IPS-11a (cell line): ENCODE measurements around the gene EXOC6B.

ENCODE experiments used
- H3K4me3 ChIP-seq: one replicate; pipeline ENCODE4 v1.5.1; 2013; ENCODE audit warnings: low read depth, low read length, control low read depth

EXOC6B gene

DNA sequence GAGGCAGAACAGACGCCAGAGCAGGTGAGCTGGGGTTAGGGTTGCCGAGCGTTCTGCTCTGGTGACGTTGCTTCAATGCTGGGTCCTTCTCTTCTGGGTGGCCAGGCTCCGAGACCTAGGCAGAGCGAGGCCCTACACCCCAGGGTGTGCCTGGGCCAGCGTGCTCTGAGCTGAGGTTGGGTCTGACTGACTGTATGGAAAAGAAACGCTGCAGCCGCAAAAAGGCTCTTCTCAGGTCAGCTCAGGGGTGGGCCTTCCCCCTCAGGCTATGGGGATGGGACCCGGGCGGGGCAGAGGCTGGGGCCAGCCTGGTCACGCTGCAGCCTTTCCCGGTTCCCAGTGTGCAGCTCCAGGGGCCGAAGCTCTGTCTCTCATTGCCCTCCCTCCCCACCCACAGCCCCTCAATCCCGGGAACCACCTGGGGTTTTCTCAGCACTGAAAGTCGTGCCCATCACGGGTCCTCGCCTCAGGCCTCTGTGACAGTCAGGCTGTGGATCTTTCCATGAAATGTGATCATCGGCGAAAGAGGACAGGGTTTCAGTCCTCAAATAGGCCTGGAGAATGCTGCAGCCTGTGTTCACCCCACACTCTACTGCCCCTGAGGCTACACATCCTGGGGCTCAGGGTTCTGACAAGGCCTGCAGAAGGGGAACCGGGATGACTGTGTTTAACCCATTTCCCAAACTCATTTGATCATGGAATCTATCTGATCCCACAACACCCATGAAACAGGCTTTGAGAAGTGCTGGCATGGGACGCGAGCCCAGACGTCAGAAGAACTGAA lies 697.6 kb downstream of the EXOC6B start:
- no peak overlapping the region for H3K4me3 ChIP-seq

DNA sequence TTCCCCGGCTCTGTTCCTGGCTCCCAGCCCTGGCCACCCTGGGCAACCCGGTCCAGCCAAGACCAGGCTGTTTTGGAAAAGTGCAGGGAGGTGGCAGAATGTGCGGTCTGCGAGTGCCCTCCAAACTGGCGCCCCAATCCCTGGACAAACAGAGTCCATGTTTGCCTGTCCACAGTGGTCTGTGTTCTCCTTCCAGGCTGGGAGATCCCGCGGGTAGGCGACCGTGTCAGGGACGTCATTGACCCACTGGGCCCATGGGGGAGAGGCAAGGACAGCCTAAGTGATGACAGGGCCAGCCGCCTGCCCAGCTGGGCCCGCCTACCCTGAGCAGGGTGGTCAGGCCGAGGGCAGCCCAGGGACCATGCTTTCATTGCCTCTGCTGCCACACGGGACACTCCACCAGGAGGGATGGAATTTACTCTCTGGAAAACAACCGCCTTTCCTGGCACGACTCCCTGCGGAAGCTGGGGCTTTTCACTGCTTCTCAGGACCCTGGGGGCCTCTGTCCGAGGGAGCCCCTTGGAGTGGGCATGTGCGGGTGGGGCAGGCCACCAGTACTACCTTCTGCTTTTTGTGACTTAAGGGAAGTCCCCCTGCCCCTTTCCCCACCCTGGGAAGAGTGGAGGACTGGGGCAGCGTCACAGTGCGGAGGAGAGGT lies 698.3 kb downstream of the EXOC6B start:
- no peak overlapping the region for H3K4me3 ChIP-seq

DNA sequence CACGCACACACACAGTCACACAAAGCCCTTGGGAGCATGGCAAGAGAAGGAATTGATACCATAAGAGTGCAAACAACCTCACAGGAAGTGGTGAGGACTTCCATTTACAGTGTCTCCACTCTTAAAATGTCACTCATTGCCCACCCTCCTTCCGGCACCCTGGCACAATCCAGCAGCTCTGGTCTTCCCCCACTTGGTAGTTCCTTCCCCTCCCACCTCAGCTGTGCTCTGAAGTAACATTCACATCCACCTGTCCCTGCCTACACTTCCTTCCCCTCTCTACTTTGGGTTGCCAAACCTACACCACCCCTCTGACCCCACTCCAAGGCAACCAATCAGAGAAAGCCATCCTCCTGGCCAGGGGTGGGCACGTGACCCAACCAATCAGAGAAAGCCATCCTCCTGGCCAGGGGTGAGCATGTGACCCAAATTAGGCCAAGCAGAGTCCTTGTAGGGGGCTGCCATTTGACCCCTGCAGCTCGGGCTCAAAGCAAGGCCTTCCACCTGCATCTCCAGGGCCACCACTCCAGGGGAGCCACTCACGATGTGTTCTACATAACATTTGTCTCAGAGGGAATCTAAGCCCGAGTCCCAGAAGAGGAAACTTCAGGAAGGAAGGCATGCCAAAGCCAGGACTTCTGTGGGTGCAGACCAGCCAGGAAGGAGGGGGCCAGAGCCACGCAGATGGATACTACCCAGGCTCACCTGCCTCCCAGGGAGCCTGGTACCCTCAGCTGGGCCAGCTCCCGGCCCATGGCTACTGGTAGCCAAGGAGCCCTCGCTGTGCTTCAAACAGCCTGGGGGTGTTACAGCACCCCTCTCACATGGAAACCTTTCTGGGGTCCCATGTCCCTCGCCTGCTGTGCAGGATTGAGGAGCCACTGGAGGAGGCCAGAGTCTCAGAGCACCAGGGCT lies 699.4 kb downstream of the EXOC6B start:
- no peak overlapping the region for H3K4me3 ChIP-seq
